ENCODE measurements around the gene BCR.

DNA sequence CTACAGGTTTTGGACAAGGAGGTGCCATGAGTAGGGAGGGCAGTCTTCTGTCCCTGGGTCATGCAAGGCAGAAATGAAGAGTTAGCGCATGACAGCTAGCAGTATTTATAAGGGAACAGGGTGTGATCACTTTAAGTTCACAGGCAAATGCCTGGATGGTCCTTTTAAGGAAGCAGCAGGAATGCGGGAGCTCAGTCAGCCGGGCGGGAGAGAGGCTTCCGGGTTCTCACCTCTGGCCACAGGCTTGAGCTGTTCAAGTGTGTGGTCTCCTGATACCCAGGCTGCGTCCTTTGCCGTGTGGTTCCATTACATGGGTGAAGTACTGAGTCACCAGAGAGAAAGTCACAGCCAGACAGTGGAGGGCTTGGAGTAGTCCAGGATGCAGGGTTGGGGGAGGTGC lies 105.4 kb downstream of the BCR start:
- TF ChIP-seq RAD21 (IDR thresholded peaks at IDR 0.05; ENCODE audit: low read length) (no peak), RFX5 (IDR thresholded peaks at IDR 0.05; ENCODE audit: low read depth, low read length) (no peak), POLR2A (IDR thresholded peaks at IDR 0.05; ENCODE audit: low read depth, low read length) (no peak), CEBPB (IDR thresholded peaks at IDR 0.05; ENCODE audit: low read depth, low read length) (no peak), RCOR1 (IDR thresholded peaks at IDR 0.05; ENCODE audit: insufficient replicate concordance, low read length) (no peak), MXI1 (IDR thresholded peaks at IDR 0.05; ENCODE audit: borderline replicate concordance, low read depth, low read length) (no peak), FOS (IDR thresholded peaks at IDR 0.05; ENCODE audit: low read depth, low read length) (no peak), CHD1 (IDR thresholded peaks at IDR 0.05; ENCODE audit: low read depth, low read length) (no peak), MAFK (IDR thresholded peaks at IDR 0.05; ENCODE audit: low read depth, low read length) (no peak), BHLHE40 (IDR thresholded peaks at IDR 0.05; ENCODE audit: low read depth, low read length) (no peak)
- TF ChIP-seq, protein P1, sequence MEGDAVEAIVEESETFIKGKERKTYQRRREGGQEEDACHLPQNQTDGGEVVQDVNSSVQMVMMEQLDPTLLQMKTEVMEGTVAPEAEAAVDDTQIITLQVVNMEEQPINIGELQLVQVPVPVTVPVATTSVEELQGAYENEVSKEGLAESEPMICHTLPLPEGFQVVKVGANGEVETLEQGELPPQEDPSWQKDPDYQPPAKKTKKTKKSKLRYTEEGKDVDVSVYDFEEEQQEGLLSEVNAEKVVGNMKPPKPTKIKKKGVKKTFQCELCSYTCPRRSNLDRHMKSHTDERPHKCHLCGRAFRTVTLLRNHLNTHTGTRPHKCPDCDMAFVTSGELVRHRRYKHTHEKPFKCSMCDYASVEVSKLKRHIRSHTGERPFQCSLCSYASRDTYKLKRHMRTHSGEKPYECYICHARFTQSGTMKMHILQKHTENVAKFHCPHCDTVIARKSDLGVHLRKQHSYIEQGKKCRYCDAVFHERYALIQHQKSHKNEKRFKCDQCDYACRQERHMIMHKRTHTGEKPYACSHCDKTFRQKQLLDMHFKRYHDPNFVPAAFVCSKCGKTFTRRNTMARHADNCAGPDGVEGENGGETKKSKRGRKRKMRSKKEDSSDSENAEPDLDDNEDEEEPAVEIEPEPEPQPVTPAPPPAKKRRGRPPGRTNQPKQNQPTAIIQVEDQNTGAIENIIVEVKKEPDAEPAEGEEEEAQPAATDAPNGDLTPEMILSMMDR (conservative IDR thresholded peaks at IDR 0.05; ENCODE audit: low read depth, low read length): no peak
- TF ChIP-seq, protein P2, sequence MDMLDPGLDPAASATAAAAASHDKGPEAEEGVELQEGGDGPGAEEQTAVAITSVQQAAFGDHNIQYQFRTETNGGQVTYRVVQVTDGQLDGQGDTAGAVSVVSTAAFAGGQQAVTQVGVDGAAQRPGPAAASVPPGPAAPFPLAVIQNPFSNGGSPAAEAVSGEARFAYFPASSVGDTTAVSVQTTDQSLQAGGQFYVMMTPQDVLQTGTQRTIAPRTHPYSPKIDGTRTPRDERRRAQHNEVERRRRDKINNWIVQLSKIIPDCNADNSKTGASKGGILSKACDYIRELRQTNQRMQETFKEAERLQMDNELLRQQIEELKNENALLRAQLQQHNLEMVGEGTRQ (IDR thresholded peaks at IDR 0.05; ENCODE audit: low read depth, low read length): no peak
- TF ChIP-seq, protein P3, sequence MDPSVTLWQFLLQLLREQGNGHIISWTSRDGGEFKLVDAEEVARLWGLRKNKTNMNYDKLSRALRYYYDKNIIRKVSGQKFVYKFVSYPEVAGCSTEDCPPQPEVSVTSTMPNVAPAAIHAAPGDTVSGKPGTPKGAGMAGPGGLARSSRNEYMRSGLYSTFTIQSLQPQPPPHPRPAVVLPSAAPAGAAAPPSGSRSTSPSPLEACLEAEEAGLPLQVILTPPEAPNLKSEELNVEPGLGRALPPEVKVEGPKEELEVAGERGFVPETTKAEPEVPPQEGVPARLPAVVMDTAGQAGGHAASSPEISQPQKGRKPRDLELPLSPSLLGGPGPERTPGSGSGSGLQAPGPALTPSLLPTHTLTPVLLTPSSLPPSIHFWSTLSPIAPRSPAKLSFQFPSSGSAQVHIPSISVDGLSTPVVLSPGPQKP (IDR thresholded peaks at IDR 0.05; ENCODE audit: borderline replicate concordance, low read depth, low read length): no peak

Measured in IMR-90 (cell line).